Jurkat, Clone E6-1 (cell line): ENCODE data around the gene TRIO.
A peak's percentile ranks its signal among the peaks of the same experiment; 100 is the strongest.

Experiments
- DNase-seq: peaks from one replicate; pipeline ENCODE4 v3.0.0-alpha.2; 2011; ENCODE audit warnings: low read depth, low spot score
- H3K4me3 ChIP-seq: 2 replicates; pipeline ENCODE4 v1.5.1; 2011; ENCODE audit warnings: mild to moderate bottlenecking, low read length, control low read depth, moderate library complexity

The TRIO gene

GRCh38 chr5:14120176-14120575 lies 23.0 kb upstream of the TRIO start:
- no peak for DNase-seq
- H3K4me3 ChIP-seq, result no peak overlapping the region

DNA sequence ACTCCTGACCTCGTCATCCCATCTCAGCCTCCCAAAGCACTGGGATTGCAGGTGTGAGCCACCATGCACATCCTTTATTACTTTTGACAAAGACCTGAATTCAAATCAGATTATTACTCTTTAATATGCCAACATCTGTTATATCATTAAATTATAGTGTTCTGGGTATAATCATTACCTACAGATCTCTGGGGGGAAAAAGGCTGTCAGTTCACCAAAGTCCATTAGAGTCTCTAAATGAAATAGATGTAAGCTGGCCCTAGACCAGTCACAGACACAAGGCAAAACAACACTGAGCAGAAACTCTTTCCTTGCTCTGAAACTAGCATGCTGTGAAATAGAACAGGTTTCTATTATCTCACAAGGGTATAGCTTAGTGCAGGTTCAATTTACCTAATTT lies 21.6 kb upstream of the TRIO start:
- no peak for DNase-seq
- no peak overlapping the region for H3K4me3 ChIP-seq

GRCh38 chr5:14122089-14122488 lies 21.1 kb upstream of the TRIO start:
- DNase-seq, result no peak
- no peak overlapping the region for H3K4me3 ChIP-seq

- no peak overlapping the region for H3K4me3 ChIP-seq
- DNase-seq, result no peak
These were observed 19.6 kb upstream of the TRIO start for GRCh38 chr5:14123551-14123950.

DNA sequence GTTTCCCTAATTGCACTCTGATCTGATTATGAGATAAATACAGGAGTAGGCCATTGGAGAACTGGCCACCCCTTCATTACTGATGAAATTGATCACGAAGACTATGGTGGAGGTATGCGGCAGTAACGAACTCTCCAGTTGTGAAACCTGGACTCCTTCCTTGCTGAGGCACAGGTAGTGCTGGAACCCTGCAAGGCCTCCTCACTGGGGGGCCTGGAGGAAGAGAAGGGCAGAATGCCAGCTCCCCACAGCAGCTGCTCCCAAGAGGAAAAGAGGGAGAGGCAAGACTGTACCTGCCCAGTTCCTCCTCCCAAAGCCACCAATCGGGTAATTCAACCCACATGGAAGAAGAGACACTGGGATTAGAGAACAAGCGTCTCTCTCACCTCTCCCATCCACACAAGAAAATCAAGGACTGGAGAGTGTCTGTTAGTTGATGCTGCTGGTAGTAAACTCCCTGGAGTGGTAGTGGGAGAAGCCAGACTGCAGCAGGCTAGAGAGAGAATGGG lies 19.1 kb upstream of the TRIO start:
- no peak for DNase-seq
- no peak overlapping the region for H3K4me3 ChIP-seq

GRCh38 chr5:14125262-14125661 lies 17.9 kb upstream of the TRIO start:
- DNase-seq, result no peak
- no peak overlapping the region for H3K4me3 ChIP-seq

DNA sequence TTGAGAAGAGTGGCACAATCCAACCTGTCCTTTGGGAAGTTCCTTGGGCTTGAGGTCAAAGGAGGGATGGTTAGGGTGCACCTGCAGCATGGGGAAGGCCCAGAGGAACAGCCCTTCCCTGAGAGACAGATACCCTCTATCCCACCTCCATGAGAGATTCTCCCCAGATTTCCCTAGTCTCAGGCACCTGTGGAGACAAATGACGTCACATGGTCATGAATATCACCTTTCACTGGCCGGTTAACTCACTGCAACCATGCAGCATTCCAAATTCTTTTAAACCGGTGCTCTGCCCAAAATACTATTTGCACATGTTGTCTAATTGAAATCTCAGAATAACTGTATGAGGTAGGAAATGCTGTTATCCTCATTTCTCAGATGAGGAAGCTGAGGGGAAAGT lies 15.6 kb upstream of the TRIO start:
- DNase-seq, result no peak
- H3K4me3 ChIP-seq, result no peak overlapping the region

DNA sequence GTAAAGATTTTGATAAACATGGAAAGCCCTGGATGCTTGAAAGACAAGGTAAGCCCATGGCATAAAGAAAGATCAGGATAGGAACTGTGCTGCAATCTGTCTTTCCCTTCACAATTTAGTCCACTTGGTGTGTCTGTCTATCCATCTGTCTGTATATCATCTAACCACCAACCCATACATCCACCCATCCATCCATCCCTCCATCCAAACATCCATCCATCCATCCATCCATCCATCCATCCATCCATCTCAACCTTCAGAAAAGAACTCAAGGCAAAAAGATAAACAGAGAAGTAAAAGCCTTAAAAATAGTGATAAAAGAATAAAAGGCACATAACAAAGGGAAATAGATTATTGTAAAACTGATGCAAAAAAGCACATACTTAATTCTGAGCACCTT lies 15.1 kb upstream of the TRIO start:
- no peak for DNase-seq
- no peak overlapping the region for H3K4me3 ChIP-seq

DNA sequence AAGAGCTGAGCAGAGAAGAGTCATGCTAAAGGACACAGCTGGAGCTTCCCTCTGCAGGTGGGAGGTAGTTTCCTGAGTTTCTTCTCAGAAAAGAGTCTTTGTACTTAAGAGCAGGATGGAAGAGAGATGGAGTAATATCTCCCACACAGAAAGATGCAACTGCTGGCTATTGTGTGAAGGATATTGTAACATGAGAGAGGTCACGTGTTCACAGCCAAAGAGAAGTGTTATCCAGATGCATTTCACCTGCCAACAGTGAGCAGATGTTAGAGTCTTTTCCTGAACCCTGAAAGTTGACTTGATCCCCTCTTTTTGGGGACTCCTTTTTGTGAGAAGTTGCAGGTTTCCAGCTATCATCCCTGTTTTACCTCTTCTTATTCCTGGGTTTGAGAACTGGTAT lies 14.0 kb upstream of the TRIO start:
- H3K4me3 ChIP-seq, result no peak overlapping the region
- no peak for DNase-seq

GRCh38 chr5:14131855-14132503 lies 11.2 kb upstream of the TRIO start:
- H3K4me3 ChIP-seq, result no peak overlapping the region
- no peak for DNase-seq

GRCh38 chr5:14133394-14133793 lies 9.7 kb upstream of the TRIO start:
- DNase-seq, result no peak
- H3K4me3 ChIP-seq, result no peak overlapping the region

DNA sequence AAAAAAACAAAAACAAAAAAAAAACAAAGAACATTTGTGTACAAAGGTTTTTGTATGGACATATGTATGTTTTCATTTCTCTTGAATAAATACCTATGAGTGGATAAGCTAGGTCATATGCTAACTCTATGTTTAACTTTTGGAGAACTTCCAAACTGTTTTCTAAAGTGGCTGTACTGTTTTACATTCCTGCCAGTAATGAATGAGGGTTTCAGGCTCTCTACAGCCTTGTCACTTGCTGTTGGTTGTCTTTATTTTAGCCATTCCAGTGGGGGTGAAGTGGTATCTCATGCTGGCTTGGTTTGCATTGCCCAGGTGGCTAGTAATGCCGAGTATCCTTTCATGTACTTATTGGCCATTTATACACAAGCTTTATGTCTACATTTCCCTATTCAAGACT lies 9.1 kb upstream of the TRIO start:
- H3K4me3 ChIP-seq, result no peak overlapping the region
- no peak for DNase-seq

- no peak for DNase-seq
- no peak overlapping the region for H3K4me3 ChIP-seq
These were observed 8.4 kb upstream of the TRIO start for GRCh38 chr5:14134771-14135170.

GRCh38 chr5:14135621-14136020 lies 7.5 kb upstream of the TRIO start:
- DNase-seq, result no peak
- no peak overlapping the region for H3K4me3 ChIP-seq

GRCh38 chr5:14136228-14136627 lies 6.9 kb upstream of the TRIO start:
- DNase-seq, result no peak

DNA sequence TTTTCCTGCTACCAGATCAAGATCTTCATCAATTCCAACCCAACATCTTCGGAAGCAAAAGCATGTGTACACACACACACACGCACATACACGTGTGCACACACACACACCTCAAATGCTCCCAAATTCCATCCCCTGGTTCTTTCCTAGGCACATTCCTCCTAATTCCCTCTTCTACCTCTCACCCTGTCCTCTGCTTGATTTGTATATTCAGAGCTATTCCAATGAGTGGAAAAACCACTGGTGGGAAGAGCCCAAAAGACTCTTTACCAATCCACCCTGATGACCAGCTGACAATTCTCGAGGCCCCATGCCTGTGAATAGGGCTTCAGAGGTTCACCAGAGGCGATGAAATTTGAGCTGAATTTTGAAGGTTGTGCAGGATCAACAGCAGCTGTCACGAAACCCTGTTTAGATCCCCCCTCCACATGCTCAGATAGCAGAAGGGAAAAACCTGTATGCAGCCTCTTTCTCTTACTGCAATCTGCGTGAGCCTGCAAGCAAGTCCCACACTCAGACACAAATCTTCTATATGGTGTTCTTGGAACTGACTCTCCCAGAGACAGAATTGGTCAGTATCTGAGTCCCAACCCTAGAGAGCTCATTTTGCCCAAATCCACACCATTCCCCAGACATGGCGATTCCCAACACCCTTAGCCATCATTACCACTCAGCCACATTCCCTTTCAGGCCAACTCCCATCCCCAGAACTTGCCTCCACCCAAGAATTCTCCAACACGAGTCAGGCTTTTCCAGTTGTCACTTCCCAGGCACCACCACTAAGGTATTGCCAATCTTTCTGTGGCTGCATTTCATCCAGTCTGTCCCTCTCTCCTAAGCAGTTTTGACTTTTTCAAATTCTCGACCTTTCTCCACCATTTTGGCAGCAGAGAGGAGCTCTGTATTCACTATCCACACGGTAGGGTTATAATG lies 4.3 kb upstream of the TRIO start:
- no peak overlapping the region for H3K4me3 ChIP-seq
- DNase-seq, result no peak

More at GRCh38 chr5:14136228-14136627, 6.9 kb upstream of the TRIO start:
- no peak overlapping the region for H3K4me3 ChIP-seq

DNA sequence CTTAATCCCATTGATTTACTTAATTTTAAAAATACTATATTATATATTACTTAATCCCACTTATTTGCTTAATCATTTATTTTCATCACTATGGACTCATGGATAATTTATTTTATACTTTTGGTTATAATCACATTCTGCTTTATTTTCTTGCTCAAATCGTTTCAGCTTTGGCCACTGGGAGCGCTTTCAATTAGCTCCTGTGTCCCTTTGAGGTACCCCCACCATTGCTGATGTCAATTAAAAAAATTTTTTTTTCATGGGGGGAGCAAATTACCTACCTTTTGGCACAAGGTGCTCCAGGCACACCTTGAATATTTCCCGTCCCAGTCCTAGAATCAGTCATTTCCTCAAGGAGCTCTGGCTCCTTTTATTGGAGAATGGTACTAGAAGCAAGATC lies 1.4 kb upstream of the TRIO start:
- no peak overlapping the region for H3K4me3 ChIP-seq
- DNase-seq, result no peak

DNA sequence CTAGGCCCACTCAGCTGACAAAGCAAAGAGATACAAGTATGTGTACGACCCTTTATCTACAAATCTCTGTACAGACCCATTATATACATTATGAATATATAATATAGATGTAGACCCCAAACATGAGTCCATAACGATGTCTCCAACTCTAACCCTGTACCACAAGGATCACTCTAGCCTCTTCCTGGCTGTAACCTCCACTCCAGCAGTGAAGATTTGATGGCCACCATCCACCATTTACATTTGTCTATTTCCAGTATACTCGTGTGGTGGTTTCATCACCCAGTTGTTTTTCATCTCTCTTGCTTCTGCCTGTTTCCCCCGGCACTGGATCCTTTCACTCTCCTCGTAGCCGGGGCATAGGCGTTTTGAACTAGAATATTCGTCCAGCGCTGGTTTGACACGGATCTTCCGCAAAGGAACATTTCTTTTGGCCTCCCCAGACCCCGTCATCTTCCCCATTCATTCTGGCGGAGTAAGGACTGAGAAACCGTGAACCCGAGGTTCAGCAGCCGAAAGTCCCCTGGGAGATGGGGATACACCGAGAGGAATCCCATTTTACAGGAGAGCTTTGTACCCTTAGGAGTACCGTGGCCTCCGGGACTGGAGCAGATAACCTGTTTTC lies 828 bp upstream of the TRIO start:
- peak overlapping the region; percentile 59 for H3K4me3 ChIP-seq
- DNase-seq, result no peak

DNA sequence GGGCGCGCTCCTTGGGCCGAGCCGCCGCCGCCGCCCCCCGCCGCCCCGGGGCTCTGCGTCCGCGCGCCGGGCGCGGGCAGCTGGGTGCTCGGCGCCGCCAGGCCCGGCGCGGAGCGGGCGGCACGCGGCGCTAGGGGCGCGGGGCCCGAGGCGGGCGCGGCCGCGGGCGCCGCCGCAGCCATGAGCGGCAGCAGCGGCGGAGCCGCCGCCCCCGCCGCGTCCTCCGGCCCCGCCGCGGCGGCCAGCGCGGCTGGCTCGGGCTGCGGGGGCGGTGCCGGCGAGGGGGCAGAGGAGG lies 351 bp downstream of the TRIO start:
- peak overlapping the region; percentile 37; the same call in 1 of the 2 replicates for H3K4me3 ChIP-seq
- no peak for DNase-seq
